ENCODE data around the gene LMNTD1.

The LMNTD1 gene

DNA sequence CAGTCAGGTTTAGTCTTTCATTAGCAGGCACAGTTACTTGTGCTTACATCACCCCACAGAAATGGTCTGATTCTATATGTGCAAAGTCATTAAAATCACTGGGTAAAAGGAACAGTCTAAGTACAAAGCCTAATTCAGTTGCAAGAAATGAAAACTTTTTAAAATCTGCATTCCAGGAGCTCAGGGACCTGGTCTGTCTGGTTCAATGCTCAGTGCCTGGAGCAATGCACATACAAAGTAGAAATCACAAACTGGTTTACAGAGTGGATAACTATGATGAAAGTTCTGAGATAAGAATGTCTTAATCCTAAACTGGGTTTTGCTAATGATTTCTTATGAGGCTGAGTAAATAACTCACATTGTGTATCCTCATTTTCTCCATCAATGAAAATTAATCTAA is 28.7 kb downstream of the LMNTD1 start:
- Mint-ChIP-seq H3K9me3 (no peaks in the 10 kb centered on the region), H3K4me1 (ENCODE audit: low read depth) (no peaks in the 10 kb centered on the region), H3K27me3 (no peaks in the 10 kb centered on the region), H3K27ac (no peak overlapping the region), H3K4me3 (no peak overlapping the region), H3K36me3 (ENCODE audit: low read depth) (no peaks in the 10 kb centered on the region)
- no peak for DNase-seq

GRCh38 chr12:25521625-25522256 is 31.3 kb downstream of the LMNTD1 start:
- Mint-ChIP-seq H3K36me3 (ENCODE audit: low read depth) (no peaks in the 10 kb centered on the region), H3K27me3 (no peaks in the 10 kb centered on the region), H3K4me1 (ENCODE audit: low read depth) (peaks cover 9% of the 10 kb centered on the region), H3K4me3 (no peak overlapping the region), H3K27ac (no peak overlapping the region), H3K9me3 (no peaks in the 10 kb centered on the region)
- DNase-seq, result no peak

GRCh38 chr12:25518512-25518911 is 34.6 kb downstream of the LMNTD1 start:
- no peak for DNase-seq
- no peak overlapping the region for H3K27ac Mint-ChIP-seq

GRCh38 chr12:25504744-25505143 is 48.3 kb downstream of the LMNTD1 start:
- Mint-ChIP-seq H3K36me3 (ENCODE audit: low read depth) (no peaks in the 10 kb centered on the region), H3K27me3 (peaks cover 3% of the 10 kb centered on the region), H3K4me1 (ENCODE audit: low read depth) (no peaks in the 10 kb centered on the region), H3K4me3 (no peak overlapping the region), H3K9me3 (no peaks in the 10 kb centered on the region), H3K27ac (no peak overlapping the region)
- DNase-seq, result no peak

More at GRCh38 chr12:25518512-25518911, 34.6 kb downstream of the LMNTD1 start:
- Mint-ChIP-seq H3K27me3 (no peaks in the 10 kb centered on the region), H3K9me3 (no peaks in the 10 kb centered on the region), H3K4me1 (ENCODE audit: low read depth) (peaks cover 9% of the 10 kb centered on the region), H3K4me3 (no peak overlapping the region), H3K36me3 (ENCODE audit: low read depth) (no peaks in the 10 kb centered on the region)

DNA sequence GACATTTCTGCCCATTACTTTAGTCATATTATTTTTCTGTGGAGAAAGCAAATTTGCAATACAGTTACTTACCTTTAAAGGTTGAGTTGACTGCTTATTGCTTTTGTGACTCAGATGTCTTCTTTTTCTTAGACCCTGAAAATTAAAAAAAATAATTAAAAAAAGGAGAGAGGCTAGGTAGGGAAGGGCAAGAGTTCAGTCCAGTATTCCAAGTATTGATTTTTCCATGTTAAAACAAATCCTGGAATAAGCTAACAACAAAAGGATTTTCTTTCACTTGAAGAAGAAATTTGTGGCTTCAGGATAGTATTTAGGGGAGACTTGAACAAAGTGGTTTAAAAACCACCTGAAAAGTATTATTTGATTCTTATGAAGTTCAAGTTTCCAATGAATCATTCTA is 49.4 kb downstream of the LMNTD1 start:
- H3K36me3 Mint-ChIP-seq (ENCODE audit: low read depth), result no peaks in the 10 kb centered on the region
- no peak overlapping the region for H3K4me3 Mint-ChIP-seq
- H3K4me1 Mint-ChIP-seq (ENCODE audit: low read depth), result no peaks in the 10 kb centered on the region
- DNase-seq, result no peak
- peaks cover 3% of the 10 kb centered on the region for H3K27me3 Mint-ChIP-seq
- H3K27ac Mint-ChIP-seq, result no peak overlapping the region
- no peaks in the 10 kb centered on the region for H3K9me3 Mint-ChIP-seq

DNA sequence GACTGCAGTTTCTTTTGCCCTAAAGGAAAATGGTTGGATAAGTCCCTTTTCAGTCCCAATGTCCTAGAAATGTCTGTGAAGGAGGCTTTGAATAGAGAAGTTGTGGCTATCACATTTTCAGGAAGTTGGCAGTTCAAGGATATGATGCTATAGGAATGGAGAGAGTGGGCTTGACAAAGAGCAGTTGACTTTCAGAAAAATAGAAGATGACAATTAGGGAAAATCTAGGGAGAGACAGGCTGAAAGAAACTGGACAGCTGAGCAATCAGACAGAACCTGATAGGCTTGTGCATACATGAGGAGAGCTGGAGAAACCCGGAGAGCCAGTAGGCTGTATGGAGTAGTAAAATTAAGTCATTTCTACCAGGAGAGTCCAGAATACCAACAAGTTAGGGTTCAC is 50.5 kb downstream of the LMNTD1 start:
- H3K36me3 Mint-ChIP-seq (ENCODE audit: low read depth), result no peaks in the 10 kb centered on the region
- peaks cover 3% of the 10 kb centered on the region for H3K27me3 Mint-ChIP-seq
- no peak overlapping the region for H3K27ac Mint-ChIP-seq
- no peak overlapping the region for H3K4me3 Mint-ChIP-seq
- no peak for DNase-seq
- H3K9me3 Mint-ChIP-seq, result no peaks in the 10 kb centered on the region
- no peaks in the 10 kb centered on the region for H3K4me1 Mint-ChIP-seq (ENCODE audit: low read depth)

DNA sequence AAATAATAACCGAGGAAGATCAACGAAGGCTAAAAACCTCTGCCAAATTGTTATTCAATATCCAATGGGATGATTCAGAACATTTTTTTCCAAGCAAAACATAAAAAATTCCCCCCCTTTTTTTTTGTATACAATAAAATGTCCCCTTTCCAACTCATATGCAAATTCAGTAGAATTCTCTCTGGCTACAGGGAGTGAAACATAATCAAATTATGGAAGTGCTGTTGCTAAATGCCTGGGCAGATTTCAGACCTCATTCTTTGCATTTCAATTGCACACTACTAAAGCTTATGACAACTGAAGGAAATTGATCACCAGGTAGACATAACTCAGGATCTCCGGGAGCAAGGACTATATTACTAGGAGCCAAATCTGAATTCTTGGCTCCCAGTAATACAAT is 51.0 kb downstream of the LMNTD1 start:
- H3K4me1 Mint-ChIP-seq (ENCODE audit: low read depth), result no peaks in the 10 kb centered on the region

DNA sequence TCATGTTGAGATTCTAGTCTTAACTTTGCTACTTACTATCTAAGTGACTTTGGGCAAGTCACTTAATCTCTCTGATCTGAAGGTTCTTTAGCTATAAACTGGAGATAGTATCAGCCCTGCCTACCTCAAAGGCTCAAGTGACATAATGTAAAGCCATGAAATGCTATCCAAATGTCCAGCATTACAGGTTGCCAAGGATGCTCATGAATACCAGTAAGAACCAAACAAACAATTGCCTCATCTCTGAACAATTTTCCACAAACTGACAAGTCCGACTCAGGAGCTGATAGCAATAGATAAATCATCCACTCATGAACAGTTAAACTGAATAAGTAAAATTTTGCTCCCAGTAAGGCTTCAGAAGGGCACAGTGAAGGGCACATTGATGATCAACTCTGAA is 51.5 kb downstream of the LMNTD1 start:
- DNase-seq, result no peak
- H3K27me3 Mint-ChIP-seq, result peaks cover 3% of the 10 kb centered on the region
- peaks cover 2% of the 10 kb centered on the region for H3K4me1 Mint-ChIP-seq (ENCODE audit: low read depth)
- no peaks in the 10 kb centered on the region for H3K9me3 Mint-ChIP-seq
- H3K27ac Mint-ChIP-seq, result no peak overlapping the region
- no peak overlapping the region for H3K4me3 Mint-ChIP-seq
- no peaks in the 10 kb centered on the region for H3K36me3 Mint-ChIP-seq (ENCODE audit: low read depth)

More for the DNA sequence above, 51.0 kb downstream of the LMNTD1 start:
- no peak for DNase-seq
- no peaks in the 10 kb centered on the region for H3K36me3 Mint-ChIP-seq (ENCODE audit: low read depth)
- peaks cover 3% of the 10 kb centered on the region for H3K27me3 Mint-ChIP-seq
- no peak overlapping the region for H3K4me3 Mint-ChIP-seq
- H3K9me3 Mint-ChIP-seq, result no peaks in the 10 kb centered on the region
- no peak overlapping the region for H3K27ac Mint-ChIP-seq

DNA sequence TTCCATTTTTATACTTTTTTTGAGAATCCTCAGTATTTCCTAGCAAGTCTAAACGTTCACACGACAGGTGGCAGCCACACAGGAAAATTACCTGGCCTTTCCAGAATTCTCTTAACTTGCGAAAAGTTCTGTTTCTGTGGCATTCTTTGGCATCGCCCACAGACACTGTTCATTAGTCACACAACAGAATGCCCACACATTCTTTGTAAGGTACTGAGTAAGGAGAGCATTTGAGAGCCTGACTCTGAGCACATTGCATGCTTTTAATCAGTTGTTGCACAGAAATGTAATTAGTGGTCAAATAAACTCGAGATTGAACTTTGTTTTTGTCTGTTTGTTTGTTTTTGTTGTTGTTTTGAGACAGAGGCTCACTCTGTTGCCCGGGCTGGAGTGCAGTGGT is 52.4 kb downstream of the LMNTD1 start:
- DNase-seq, result no peak
- H3K27me3 Mint-ChIP-seq, result peaks cover 3% of the 10 kb centered on the region
- H3K9me3 Mint-ChIP-seq, result no peaks in the 10 kb centered on the region
- H3K4me1 Mint-ChIP-seq (ENCODE audit: low read depth), result peaks cover 7% of the 10 kb centered on the region
- no peak overlapping the region for H3K27ac Mint-ChIP-seq
- no peak overlapping the region for H3K4me3 Mint-ChIP-seq
- H3K36me3 Mint-ChIP-seq (ENCODE audit: low read depth), result no peaks in the 10 kb centered on the region

GRCh38 chr12:25497021-25497420 is 56.1 kb downstream of the LMNTD1 start:
- no peak overlapping the region for H3K4me3 Mint-ChIP-seq
- no peak overlapping the region for H3K27ac Mint-ChIP-seq
- no peaks in the 10 kb centered on the region for H3K9me3 Mint-ChIP-seq
- no peaks in the 10 kb centered on the region for H3K36me3 Mint-ChIP-seq (ENCODE audit: low read depth)
- peaks cover 7% of the 10 kb centered on the region for H3K4me1 Mint-ChIP-seq (ENCODE audit: low read depth)
- no peak for DNase-seq
- H3K27me3 Mint-ChIP-seq, result peaks cover 3% of the 10 kb centered on the region

GRCh38 chr12:25496098-25496587 is 56.9 kb downstream of the LMNTD1 start:
- Mint-ChIP-seq H3K27ac (no peak overlapping the region), H3K36me3 (ENCODE audit: low read depth) (no peaks in the 10 kb centered on the region), H3K4me3 (no peak overlapping the region), H3K4me1 (ENCODE audit: low read depth) (peaks cover 7% of the 10 kb centered on the region), H3K27me3 (peaks cover 3% of the 10 kb centered on the region), H3K9me3 (no peaks in the 10 kb centered on the region)
- no peak for DNase-seq

DNA sequence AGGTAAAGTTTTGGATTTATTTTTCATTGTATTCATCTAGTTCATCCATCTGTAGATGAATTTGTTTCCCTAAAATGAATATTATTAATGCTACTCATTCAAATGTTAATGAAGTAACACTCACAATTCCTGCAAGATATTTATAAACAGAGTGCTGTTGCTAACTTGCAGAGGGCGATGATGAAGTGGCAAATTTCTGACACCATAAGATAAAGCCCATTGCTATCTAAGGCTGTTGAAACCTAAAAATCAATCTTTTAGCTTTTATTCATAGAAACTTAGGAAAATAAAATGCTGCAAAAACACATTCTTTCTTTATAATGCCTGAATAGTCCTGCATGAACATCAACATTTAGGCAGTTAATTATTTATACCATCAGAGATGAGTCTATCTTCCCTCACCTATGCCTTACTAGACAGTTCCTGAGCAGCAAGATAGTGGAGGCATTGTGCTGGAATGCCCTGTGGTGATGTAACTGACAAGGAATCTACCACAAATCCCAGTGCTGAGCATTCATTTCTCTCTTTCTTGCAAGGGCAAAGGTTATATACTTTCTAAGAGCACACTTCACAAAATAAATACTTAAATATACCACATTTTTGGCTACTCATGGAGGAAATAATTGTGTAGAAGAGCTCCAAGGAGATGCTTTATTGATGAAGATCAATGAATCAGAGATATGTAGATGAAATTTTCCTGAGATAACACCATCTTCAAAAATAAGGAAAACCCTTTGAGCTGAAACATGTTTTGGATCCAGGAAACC is 57.6 kb downstream of the LMNTD1 start:
- peaks cover 2% of the 10 kb centered on the region for H3K27me3 Mint-ChIP-seq
- no peaks in the 10 kb centered on the region for H3K36me3 Mint-ChIP-seq (ENCODE audit: low read depth)
- H3K27ac Mint-ChIP-seq, result no peak overlapping the region
- no peaks in the 10 kb centered on the region for H3K9me3 Mint-ChIP-seq
- no peak for DNase-seq
- peaks cover 7% of the 10 kb centered on the region for H3K4me1 Mint-ChIP-seq (ENCODE audit: low read depth)
- no peak overlapping the region for H3K4me3 Mint-ChIP-seq

DNA sequence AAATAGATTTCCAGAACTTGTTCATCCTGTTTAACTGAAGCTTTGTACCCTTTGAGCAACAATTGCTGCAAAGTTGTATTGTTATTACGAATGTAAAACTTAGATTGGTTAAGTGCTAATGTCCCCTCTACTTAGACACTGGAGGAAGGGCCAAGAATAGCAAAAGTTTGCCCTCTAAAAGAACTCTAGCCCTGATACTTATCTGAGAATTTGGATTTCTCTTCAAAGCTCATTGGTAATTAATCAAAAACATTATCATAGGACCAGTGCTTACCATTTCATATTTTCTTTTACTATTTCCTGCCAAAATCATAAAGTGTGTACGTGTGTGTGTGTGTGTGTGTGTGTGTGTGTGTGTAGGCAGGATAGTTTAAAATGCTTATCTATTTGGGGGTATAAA is 58.2 kb downstream of the LMNTD1 start:
- no peaks in the 10 kb centered on the region for H3K27me3 Mint-ChIP-seq
- no peaks in the 10 kb centered on the region for H3K36me3 Mint-ChIP-seq (ENCODE audit: low read depth)
- H3K9me3 Mint-ChIP-seq, result no peaks in the 10 kb centered on the region
- DNase-seq, result no peak
- peaks cover 7% of the 10 kb centered on the region for H3K4me1 Mint-ChIP-seq (ENCODE audit: low read depth)
- no peak overlapping the region for H3K4me3 Mint-ChIP-seq
- H3K27ac Mint-ChIP-seq, result no peak overlapping the region

- no peak for DNase-seq
- Mint-ChIP-seq H3K27me3 (no peaks in the 10 kb centered on the region), H3K27ac (no peak overlapping the region), H3K9me3 (no peaks in the 10 kb centered on the region), H3K4me1 (ENCODE audit: low read depth) (peaks cover 7% of the 10 kb centered on the region), H3K36me3 (ENCODE audit: low read depth) (no peaks in the 10 kb centered on the region), H3K4me3 (no peak overlapping the region)
Measured at GRCh38 chr12:25493682-25494081, 59.4 kb downstream of the LMNTD1 start.
